HepG2 (cell line): ENCODE results near the gene CD70. TPM values are rescaled to one million over a fixed set of nuclear protein-coding genes. Genes with fewer than 3 reads are reported as not detected.

Experiments
- ATAC-seq: fragments of 200-7000 bp; cut with Tn5 transposase; 3 replicates; pipeline ENCODE4 v1.9.1; 2020; ENCODE audit warnings: mild to moderate bottlenecking, moderate library complexity
- BruUV-seq: library from RNA; stranded (reverse); fragments of 400-500 nt; replicated peaks from 2 replicates; lab custom pipeline; 2021; lab: Mats Ljungman, UMichigan
- CTCF ChIA-PET: fragments of 300-600 bp; formaldehyde crosslinking; extraction: SDS; loops from one replicate; lab custom pipeline; 2021; ENCODE audit warnings: low total read pairs, inconsistent platforms, low intra/inter-chr PET ratio; lab: Yijun Ruan, JAX
- POLR2A ChIA-PET: fragments of 350-600 bp; sonication (Branson Sonifier 250); formaldehyde crosslinking; loops from one replicate; lab custom pipeline; 2020; ENCODE audit warnings: antibody characterized with exemption, inconsistent platforms; lab: Yijun Ruan, JAX
- DNase-seq: peaks from one replicate; pipeline ENCODE4 v3.0.0-alpha.2; 2015; ENCODE audit warnings: low spot score
- FAIRE-seq: peaks from 3 replicates; lab custom pipeline; 2011; peaks lifted over from hg19 to GRCh38; lab: Jason Lieb, UNC
- H2AFZ ChIP-seq: one replicate; pipeline ENCODE4 v1.6.1; 2011; ENCODE audit warnings: low read length, inconsistent platforms
- H3K27ac ChIP-seq: fragments of 300-600 bp; 3 replicates; pipeline ENCODE4 v1.8.0; 2011; ENCODE audit warnings: mixed run types, mild to moderate bottlenecking, mixed read lengths, low read length, inconsistent platforms; ENCODE audit not compliant: insufficient read depth; ENCODE audit errors: extremely low read length
- H3K27me3 ChIP-seq, 2 experiments: fragments of 200-600 bp in 1 of 2; 2 replicates in 1 of 2; 3 replicates in 1 of 2; pipeline versions ENCODE4 v1.6.0 to v1.8.0; 2011; ENCODE audit warnings: low read length in 2 of 2, mild to moderate bottlenecking in 2 of 2, moderate library complexity in 2 of 2, inconsistent platforms in 1 of 2; ENCODE audit not compliant: insufficient read depth in 2 of 2, control insufficient read depth in 1 of 2
- H3K36me3 ChIP-seq, 2 experiments: fragments of 200-600 bp in 1 of 2; replicated peaks in 1 of 2; 2 replicates in 1 of 2; 3 replicates in 1 of 2; pipeline versions ENCODE4 v1.5.1 to v1.8.0; 2011; ENCODE audit warnings: low read length in 2 of 2, inconsistent platforms in 1 of 2; ENCODE audit not compliant: insufficient read depth in 2 of 2, control insufficient read depth in 1 of 2
- H3K4me1 ChIP-seq: 2 replicates; pipeline ENCODE4 v1.5.1; 2012; ENCODE audit warnings: low read length, inconsistent platforms; ENCODE audit not compliant: insufficient read depth
- H3K4me2 ChIP-seq: 2 replicates; pipeline ENCODE4 v1.6.0; 2011; ENCODE audit warnings: low read depth, low read length, inconsistent platforms
- H3K4me3 ChIP-seq, 3 experiments: fragments of 200-600 bp in 1 of 3; sonication (generic), shearing (Covaris generic) in 1 of 3; replicated peaks in 1 of 3; 2 replicates each; pipeline ENCODE4 v1.5.1; 2011 to 2016; ENCODE audit warnings: low read length in 3 of 3, inconsistent platforms in 2 of 3, low read depth in 2 of 3, mild to moderate bottlenecking in 2 of 3, control low read depth in 1 of 3, mixed read lengths in 1 of 3; ENCODE audit not compliant: insufficient read depth in 1 of 3
- H3K79me2 ChIP-seq: one replicate; pipeline ENCODE4 v1.6.1; 2011; ENCODE audit warnings: low read length, inconsistent platforms; ENCODE audit not compliant: insufficient read depth
- H3K9ac ChIP-seq: 2 replicates; pipeline ENCODE4 v1.6.0; 2011; ENCODE audit warnings: mild to moderate bottlenecking, low read depth, low read length, inconsistent platforms; ENCODE audit not compliant: insufficient read depth
- H3K9me3 ChIP-seq: 2 replicates; pipeline ENCODE4 v1.5.1; 2012; ENCODE audit warnings: mild to moderate bottlenecking, low read length
- H4K20me1 ChIP-seq: 2 replicates; pipeline ENCODE4 v1.6.0; 2011; ENCODE audit warnings: inconsistent platforms, mild to moderate bottlenecking, low read length, moderate library complexity; ENCODE audit not compliant: insufficient read depth
- ATRX ChIP-seq: sonication (generic); formaldehyde crosslinking; IDR thresholded peaks from 2 replicates; pipeline ENCODE4 v1.4.0; 2020; ENCODE audit warnings: missing genetic modification reagents, borderline replicate concordance
- KAT7 ChIP-seq: IDR thresholded peaks from 2 replicates; pipeline ENCODE4 v1.6.1; 2018; ENCODE audit warnings: borderline replicate concordance, missing compliant biosample characterization
- KMT2B ChIP-seq: IDR thresholded peaks from 2 replicates; pipeline ENCODE4 v1.6.1; 2016; ENCODE audit warnings: missing genetic modification reagents, missing compliant biosample characterization
- MTF2 ChIP-seq: sonication (generic); formaldehyde crosslinking; IDR thresholded peaks from 2 replicates; pipeline ENCODE4 v1.5.0; 2020; ENCODE audit warnings: missing genetic modification reagents, borderline replicate concordance
- TP53 ChIP-seq: sonication (generic); formaldehyde crosslinking; conservative IDR thresholded peaks from 2 replicates; pipeline ENCODE4 v1.4.0; 2020; ENCODE audit warnings: missing genetic modification reagents
- ZBTB34 ChIP-seq: sonication (generic); formaldehyde crosslinking; IDR thresholded peaks from 2 replicates; pipeline ENCODE4 v1.8.0; 2022; ENCODE audit warnings: mild to moderate bottlenecking, missing genetic modification reagents
- ZNF282 ChIP-seq: fragments of 450-650 bp; IDR thresholded peaks from 2 replicates; pipeline ENCODE4 v1.6.1; 2018; ENCODE audit not compliant: partially characterized antibody
- ZNF709 ChIP-seq: sonication (generic); formaldehyde crosslinking; IDR thresholded peaks from 2 replicates; pipeline ENCODE4 v1.5.0; 2020; ENCODE audit warnings: mild to moderate bottlenecking, missing genetic modification reagents
- ZNF780A ChIP-seq: sonication (generic); formaldehyde crosslinking; IDR thresholded peaks from 2 replicates; pipeline ENCODE4 v1.8.0; 2022; ENCODE audit warnings: mild to moderate bottlenecking, missing genetic modification reagents, moderate library complexity
- WGBS: methylation state at CpG from one replicate; pipeline ENCODE4 v1.1.6; 2017; ENCODE audit warnings: low lambda C conversion rate; 5-methylcytosine and 5-hydroxymethylcytosine counted together
- in situ Hi-C: cut with HindIII; loops from 2 replicates; pipeline ENCODE4 v1.10.0; 2017; ENCODE audit warnings: low pct_unique_long_range_greater_than_20kb; ENCODE audit not compliant: extremely low pct_ligation_motif_present
- intact Hi-C: fragments of 100-400 bp; cut with micrococcal nuclease; formaldehyde crosslinking; loops from one replicate; pipeline ENCODE4 v1.10.0; 2022; ENCODE audit not compliant: unreplicated experiment
- polyA plus RNA-seq, 8 experiments: library from polyadenylated mRNA; depleted of rRNA in 3 of 8; stranded (reverse) in 7 of 8; unstranded in 1 of 8; fragments of >200 nt; fragmentation: Illumina TruSeq in 4 of 8; extraction: Trizol in 4 of 8; gene quantifications; 2 replicates each; pipeline versions ENCODE4 v1.2.1 to v1.2.3, GENCODE V29; 2011 to 2016; ENCODE audit warnings: low read depth in 4 of 8, missing spikeins in 1 of 8, mixed read lengths in 1 of 8; ENCODE audit not compliant: insufficient read depth in 1 of 8
- total RNA-seq, 5 experiments: library from RNA; depleted of rRNA; stranded (reverse); fragments of >200 nt; fragmentation: Illumina TruSeq; extraction: Trizol; gene quantifications; 2 replicates each; pipeline ENCODE4 v1.2.3, GENCODE V29; 2016; ENCODE audit warnings: low read depth in 1 of 5

The CD70 gene
- total and polyA plus RNA-seq, 2 of the 13 experiments (the other 11 are each of a cell fraction or from before 2014, with no cell fraction given), result 0.13 TPM; not detected in 1

GRCh38 chr19:6577476-6578125, 13.3 kb downstream of the CD70 start:
- Histone ChIP-seq H3K36me3 (no peaks in the 10 kb centered on the region), H3K79me2 (no peaks in the 10 kb centered on the region), H2AFZ (no peak overlapping the region), H3K27me3 (peaks cover 0 to 18% of the 10 kb centered on the region in 2 experiments; a peak in 2 of 5 replicates)
- no TSS peak for BruUV-seq
- no peak for FAIRE-seq
- 51% methylated on average over 5 of the region's 5 CpGs for WGBS
- TF ChIP-seq ZNF780A (CRISPR knock-in tag), result no peak
- peak; percentile 89; the same call in 1 of the 2 replicates for TF ChIP-seq TP53 (CRISPR knock-in tag)
- TF ChIP-seq, all 625 proteins: peak for 1
- no peak for ATAC-seq
- intact Hi-C loops, result no loop called here
- Histone ChIP-seq H3K4me3 (no peak overlapping the region), H3K4me1 (peaks cover 10% of the 10 kb centered on the region; the same call in 1 of the 2 replicates), H3K9me3 (no peaks in the 10 kb centered on the region), H4K20me1 (no peaks in the 10 kb centered on the region), H3K9ac (no peak overlapping the region), H3K27ac (no peak overlapping the region), H3K4me2 (no peak overlapping the region)
- in situ Hi-C loops, result no loop called here
- ChIA-PET POLR2A (no interaction called here), CTCF (no interaction called here)
- DNase-seq, result no peak

GRCh38 chr19:6576869-6577475, 14.0 kb downstream of the CD70 start:
- no peaks in the 10 kb centered on the region for H3K36me3 ChIP-seq
- H3K4me3 ChIP-seq, result no peak overlapping the region
- FAIRE-seq, result no peak
- WGBS, result 36% methylated on average over 5 of the region's 5 CpGs
- ATAC-seq, result no peak
- peaks cover 0 to 20% of the 10 kb centered on the region in 2 experiments; a peak in 2 of 5 replicates for H3K27me3 ChIP-seq
- H3K4me2 ChIP-seq, result no peak overlapping the region
- peaks cover 10% of the 10 kb centered on the region; the same call in 1 of the 2 replicates for H3K4me1 ChIP-seq
- no peaks in the 10 kb centered on the region for H3K9me3 ChIP-seq
- H3K27ac ChIP-seq, result no peak overlapping the region
- no peak overlapping the region for H2AFZ ChIP-seq
- no TSS peak for BruUV-seq
- no peaks in the 10 kb centered on the region for H4K20me1 ChIP-seq
- POLR2A ChIA-PET, result no interaction called here
- intact Hi-C loops (no loop called here), in situ Hi-C loops (no loop called here)
- CTCF ChIA-PET, result no interaction called here
- no peak for DNase-seq
- TF ChIP-seq MTF2 (no peak), ATRX (no peak), KMT2B (no peak), ZBTB34 (CRISPR knock-in tag) (no peak), ZNF709 (no peak), ZNF282 (no peak), KAT7 (CRISPR knock-in tag) (no peak)
- H3K79me2 ChIP-seq, result no peaks in the 10 kb centered on the region
- no peak overlapping the region for H3K9ac ChIP-seq
